Neural cell (in vitro differentiated cells): Measurements from ENCODE around the gene CORO2A. TPM values are rescaled to one million over a fixed set of nuclear protein-coding genes. Genes with fewer than 3 reads are reported as not detected.

Experiments
- H2AFZ ChIP-seq: fragments of 200-600, 300-800 bp; sonication (generic), shearing (Covaris generic); 2 replicates; pipeline ENCODE4 v1.6.0; 2014; ENCODE audit warnings: low read depth, mild to moderate bottlenecking, antibody characterized with exemption, low read length, moderate library complexity
- H3F3A ChIP-seq: fragments of 200-600 bp; shearing (Covaris generic); 2 replicates; pipeline ENCODE4 v1.6.1; 2016; ENCODE audit warnings: mild to moderate bottlenecking, moderate library complexity, mixed read lengths, antibody characterized with exemption, low read length; ENCODE audit not compliant: insufficient read depth, poor library complexity, severe bottlenecking
- H3K27ac ChIP-seq: fragments of 200-600, 300-800 bp; sonication (generic), shearing (Covaris generic); 2 replicates; pipeline ENCODE4 v1.5.1; 2014; ENCODE audit warnings: mild to moderate bottlenecking, low read length, moderate library complexity
- H3K27me3 ChIP-seq: fragments of 300-800, 200-600 bp; sonication (generic), shearing (Covaris generic); 2 replicates; pipeline ENCODE4 v1.6.0; 2014; ENCODE audit warnings: mild to moderate bottlenecking, low read depth, low read length, moderate library complexity; ENCODE audit not compliant: insufficient read depth
- H3K36me3 ChIP-seq: fragments of 300-800, 200-600 bp; sonication (generic), shearing (Covaris generic); 2 replicates; pipeline ENCODE4 v1.5.1; 2014; ENCODE audit warnings: mild to moderate bottlenecking, antibody characterized with exemption, low read length, moderate library complexity; ENCODE audit not compliant: insufficient read depth
- H3K4me2 ChIP-seq: fragments of 300-800, 200-600 bp; sonication (generic), shearing (Covaris generic); 2 replicates; pipeline ENCODE4 v1.6.0; 2014; ENCODE audit warnings: mild to moderate bottlenecking, low read length
- H3K4me3 ChIP-seq: fragments of 300-800, 200-600 bp; sonication (generic), shearing (Covaris generic); 2 replicates; pipeline ENCODE4 v1.5.1; 2014; ENCODE audit warnings: mild to moderate bottlenecking, low read length, moderate library complexity
- H3K79me2 ChIP-seq: fragments of 200-600 bp; shearing (Covaris generic); replicated peaks from 2 replicates; pipeline ENCODE4 v1.6.0; 2014; ENCODE audit warnings: mild to moderate bottlenecking, low read length, moderate library complexity; ENCODE audit not compliant: insufficient read depth
- H3K9ac ChIP-seq: fragments of 300-800, 200-600 bp; sonication (generic), shearing (Covaris generic); 2 replicates; pipeline ENCODE4 v1.6.1; 2016; ENCODE audit warnings: mild to moderate bottlenecking, low read length, mixed read lengths
- H3K9me2 ChIP-seq: fragments of 200-600 bp; shearing (Covaris generic); 2 replicates; pipeline ENCODE4 v1.6.1; 2016; ENCODE audit warnings: mild to moderate bottlenecking, low read length, mixed read lengths; ENCODE audit not compliant: insufficient read depth
- H3K9me3 ChIP-seq: fragments of 200-600, 300-800 bp; sonication (generic), shearing (Covaris generic); 2 replicates; pipeline ENCODE4 v1.6.1; 2016; ENCODE audit warnings: mild to moderate bottlenecking, mixed run types, low read length, moderate library complexity, mixed read lengths
- H4K20me1 ChIP-seq: fragments of 200-600 bp; shearing (Covaris generic); 2 replicates; pipeline ENCODE4 v1.6.1; 2016; ENCODE audit warnings: mild to moderate bottlenecking, mixed run types; ENCODE audit not compliant: insufficient read depth
- CTCF ChIP-seq: fragments of 450-650 bp; IDR thresholded peaks from 2 replicates; pipeline ENCODE4 v1.5.1; 2014; ENCODE audit warnings: antibody characterized with exemption, mild to moderate bottlenecking, moderate library complexity; ENCODE audit not compliant: poor library complexity, severe bottlenecking
- EP300 ChIP-seq: fragments of 450-650 bp; conservative IDR thresholded peaks from 2 replicates; pipeline ENCODE4 v1.6.1; 2014; ENCODE audit warnings: antibody characterized with exemption, mild to moderate bottlenecking, moderate library complexity; ENCODE audit not compliant: poor library complexity, severe bottlenecking
- EZH2 ChIP-seq: fragments of 200-600, 300-800 bp; shearing (Covaris generic), sonication (generic); IDR thresholded peaks from 2 replicates; pipeline ENCODE4 v1.6.1; 2014; ENCODE audit warnings: antibody characterized with exemption, low read length, borderline replicate concordance, mild to moderate bottlenecking; ENCODE audit not compliant: insufficient read depth, poor library complexity, severe bottlenecking
- MXI1 ChIP-seq: fragments of 450-650 bp; conservative IDR thresholded peaks from 2 replicates; pipeline ENCODE4 v1.6.1; 2014; ENCODE audit warnings: antibody characterized with exemption, mild to moderate bottlenecking; ENCODE audit not compliant: poor library complexity, severe bottlenecking
- POLR2AphosphoS5 ChIP-seq: IDR thresholded peaks from 2 replicates; pipeline ENCODE4 v1.6.1; 2012
- RAD21 ChIP-seq: fragments of 450-650 bp; conservative IDR thresholded peaks from 2 replicates; pipeline ENCODE4 v1.6.1; 2014; ENCODE audit warnings: antibody characterized with exemption, mild to moderate bottlenecking, moderate library complexity
- REST ChIP-seq: IDR thresholded peaks from 2 replicates; pipeline ENCODE4 v1.6.1; 2012; ENCODE audit warnings: borderline replicate concordance
- SMC3 ChIP-seq: fragments of 450-650 bp; conservative IDR thresholded peaks from 2 replicates; pipeline ENCODE4 v1.6.1; 2014; ENCODE audit warnings: antibody characterized with exemption, mild to moderate bottlenecking, moderate library complexity; ENCODE audit not compliant: poor library complexity
- TAF1 ChIP-seq: IDR thresholded peaks from 2 replicates; pipeline ENCODE4 v1.6.1; 2012; ENCODE audit warnings: low read depth
- polyA plus RNA-seq: library from polyadenylated mRNA; depleted of rRNA; stranded (reverse); fragments of >200 nt; gene quantifications from 2 replicates; pipeline ENCODE4 v1.2.3, GENCODE V29; 2014

CORO2A gene
- polyA plus RNA-seq, 1 donor from 2014 or later, result 1.9 TPM

GRCh38 chr9:98226957-98227356, 34.5 kb upstream of the CORO2A start:
- Histone ChIP-seq H3K27ac (no peak overlapping the region), H3K9me3 (no peaks in the 10 kb centered on the region), H3K4me3 (no peak overlapping the region), H4K20me1 (no peaks in the 10 kb centered on the region), H3K79me2 (no peaks in the 10 kb centered on the region), H2AFZ (no peak overlapping the region), H3K9ac (no peak overlapping the region), H3K27me3 (no peaks in the 10 kb centered on the region), H3K4me2 (no peak overlapping the region), H3F3A (no peaks in the 10 kb centered on the region), H3K9me2 (no peaks in the 10 kb centered on the region), H3K36me3 (no peaks in the 10 kb centered on the region)
- no peak for TF ChIP-seq TAF1
- no peak for TF ChIP-seq REST
- TF ChIP-seq MXI1, result no peak
- no peak for TF ChIP-seq POLR2AphosphoS5
- no peak for TF ChIP-seq EP300
- TF ChIP-seq EZH2, result no peak
- TF ChIP-seq SMC3, result no peak
- no peak for TF ChIP-seq RAD21
- no peak for TF ChIP-seq CTCF

- Histone ChIP-seq H4K20me1 (no peaks in the 10 kb centered on the region), H3F3A (no peaks in the 10 kb centered on the region), H3K9me3 (no peaks in the 10 kb centered on the region), H3K9ac (no peak overlapping the region), H3K79me2 (no peaks in the 10 kb centered on the region), H2AFZ (no peak overlapping the region), H3K9me2 (no peaks in the 10 kb centered on the region), H3K36me3 (no peaks in the 10 kb centered on the region), H3K4me3 (no peak overlapping the region), H3K4me2 (no peak overlapping the region), H3K27me3 (no peaks in the 10 kb centered on the region), H3K27ac (no peak overlapping the region)
- TF ChIP-seq CTCF (no peak), REST (no peak), MXI1 (no peak), EZH2 (no peak), EP300 (no peak), TAF1 (no peak), SMC3 (no peak), POLR2AphosphoS5 (no peak), RAD21 (no peak)
Observed at GRCh38 chr9:98226516-98226915, 34.1 kb upstream of the CORO2A start.
